Keratinocyte (primary cell): ENCODE measurements around the gene RBM4B. TPM values are rescaled to one million over a fixed set of nuclear protein-coding genes. Genes with fewer than 3 reads are reported as not detected.

Experiments used
- DNase-seq: peaks from one replicate; pipeline ENCODE4 v3.0.0-alpha.2; 2011; ENCODE audit warnings: low read depth, missing footprints, low spot score
- FAIRE-seq: peaks from 2 replicates; lab custom pipeline; 2011; peaks lifted over from hg19 to GRCh38; lab: Jason Lieb, UNC
- H2AFZ ChIP-seq: 2 replicates; pipeline ENCODE4 v1.6.0; 2012; ENCODE audit warnings: low read length, control low read depth, inconsistent platforms; ENCODE audit not compliant: control insufficient read depth
- H3K27ac ChIP-seq: 2 replicates; pipeline ENCODE4 v1.5.1; 2011; ENCODE audit warnings: low read length; ENCODE audit not compliant: control insufficient read depth, insufficient read depth
- H3K27me3 ChIP-seq: 3 replicates; pipeline ENCODE4 v1.6.0; 2011; ENCODE audit warnings: low read length; ENCODE audit not compliant: control insufficient read depth, insufficient read depth; ENCODE audit errors: extremely low read depth
- H3K36me3 ChIP-seq, 2 experiments: 2 replicates in 1 of 2; 3 replicates in 1 of 2; pipeline ENCODE4 v1.5.1; 2011; ENCODE audit warnings: low read length in 2 of 2, mild to moderate bottlenecking in 1 of 2; ENCODE audit not compliant: control insufficient read depth in 2 of 2, insufficient read depth in 2 of 2; ENCODE audit errors: extremely low read depth in 1 of 2
- H3K4me1 ChIP-seq: 3 replicates; pipeline ENCODE4 v1.5.1; 2011; ENCODE audit warnings: low read length; ENCODE audit not compliant: control insufficient read depth, insufficient read depth; ENCODE audit errors: extremely low read depth
- H3K4me2 ChIP-seq: 3 replicates; pipeline ENCODE4 v1.6.0; 2011; ENCODE audit warnings: low read depth, low read length; ENCODE audit not compliant: control insufficient read depth, insufficient read depth; ENCODE audit errors: extremely low read depth
- H3K4me3 ChIP-seq, 3 experiments: fragments of 200-600 bp in 1 of 3; sonication (generic) in 1 of 3; 2 replicates in 2 of 3; 3 replicates in 1 of 3; pipeline ENCODE4 v1.5.1; 2011 to 2016; ENCODE audit warnings: low read length in 3 of 3, mild to moderate bottlenecking in 3 of 3, control low read depth in 2 of 3, inconsistent platforms in 1 of 3, low read depth in 1 of 3, mixed read lengths in 1 of 3, mixed run types in 1 of 3, moderate library complexity in 1 of 3; ENCODE audit not compliant: control insufficient read depth in 2 of 3, insufficient read depth in 2 of 3; ENCODE audit errors: extremely low read depth in 1 of 3
- H3K79me2 ChIP-seq: 2 replicates; pipeline ENCODE4 v1.6.0; 2012; ENCODE audit warnings: low read length; ENCODE audit not compliant: control insufficient read depth, insufficient read depth
- H3K9ac ChIP-seq: 3 replicates; pipeline ENCODE4 v1.6.0; 2011; ENCODE audit warnings: low read length; ENCODE audit not compliant: control insufficient read depth, insufficient read depth; ENCODE audit errors: extremely low read depth
- H3K9me1 ChIP-seq: 3 replicates; pipeline ENCODE4 v1.6.0; 2011; ENCODE audit warnings: low read length; ENCODE audit not compliant: control insufficient read depth, insufficient read depth; ENCODE audit errors: extremely low read depth
- H3K9me3 ChIP-seq: 2 replicates; pipeline ENCODE4 v1.5.1; 2012; ENCODE audit warnings: low read depth, low read length; ENCODE audit not compliant: control insufficient read depth
- H4K20me1 ChIP-seq: 3 replicates; pipeline ENCODE4 v1.6.0; 2011; ENCODE audit warnings: low read length; ENCODE audit not compliant: control insufficient read depth, insufficient read depth; ENCODE audit errors: extremely low read depth
- EZH2 ChIP-seq: IDR thresholded peaks from one replicate; pipeline ENCODE4 v1.6.1; 2012; ENCODE audit warnings: inconsistent platforms, mild to moderate bottlenecking, low read length, moderate library complexity
- dilution Hi-C: fragments of 300-500 bp; cut with MboI; formaldehyde crosslinking; loops from one replicate; pipeline ENCODE4 v1.7.0; 2020; ENCODE audit warnings: low sequenced_read_pairs; ENCODE audit not compliant: extremely low pct_ligation_motif_present
- polyA plus RNA-seq, 5 experiments: library from polyadenylated mRNA; depleted of rRNA in 3 of 5; stranded (reverse) in 3 of 5; stranded (forward) in 1 of 5; unstranded in 1 of 5; fragments of >200 nt; gene quantifications; 1 replicate in 1 of 5; 2 replicates in 3 of 5; 3 replicates in 1 of 5; pipeline versions ENCODE4 v1.2.1 to v1.2.3, GENCODE V29; 2011 to 2012; ENCODE audit warnings: missing spikeins in 2 of 5, low read depth in 1 of 5, low replicate concordance in 1 of 5
- TF ChIP-seq, protein P1 (sequence below), 3 experiments: IDR thresholded peaks in 1 of 3; conservative IDR thresholded peaks in 1 of 3; optimal IDR thresholded peaks in 1 of 3; 2 replicates in 2 of 3; 3 replicates in 1 of 3; pipeline versions ENCODE3 to v1.5.1; 2011; ENCODE audit warnings: low read length in 3 of 3, mild to moderate bottlenecking in 3 of 3, moderate library complexity in 2 of 3, control low read depth in 1 of 3, inconsistent platforms in 1 of 3; ENCODE audit not compliant: insufficient read depth in 2 of 3; ENCODE audit errors: extremely low read depth in 1 of 3

RBM4B gene
- polyA plus RNA-seq, 1 donor (not counting 4 experiments of a cell fraction or from before 2014, with no cell fraction given): 20.9 TPM

DNA sequence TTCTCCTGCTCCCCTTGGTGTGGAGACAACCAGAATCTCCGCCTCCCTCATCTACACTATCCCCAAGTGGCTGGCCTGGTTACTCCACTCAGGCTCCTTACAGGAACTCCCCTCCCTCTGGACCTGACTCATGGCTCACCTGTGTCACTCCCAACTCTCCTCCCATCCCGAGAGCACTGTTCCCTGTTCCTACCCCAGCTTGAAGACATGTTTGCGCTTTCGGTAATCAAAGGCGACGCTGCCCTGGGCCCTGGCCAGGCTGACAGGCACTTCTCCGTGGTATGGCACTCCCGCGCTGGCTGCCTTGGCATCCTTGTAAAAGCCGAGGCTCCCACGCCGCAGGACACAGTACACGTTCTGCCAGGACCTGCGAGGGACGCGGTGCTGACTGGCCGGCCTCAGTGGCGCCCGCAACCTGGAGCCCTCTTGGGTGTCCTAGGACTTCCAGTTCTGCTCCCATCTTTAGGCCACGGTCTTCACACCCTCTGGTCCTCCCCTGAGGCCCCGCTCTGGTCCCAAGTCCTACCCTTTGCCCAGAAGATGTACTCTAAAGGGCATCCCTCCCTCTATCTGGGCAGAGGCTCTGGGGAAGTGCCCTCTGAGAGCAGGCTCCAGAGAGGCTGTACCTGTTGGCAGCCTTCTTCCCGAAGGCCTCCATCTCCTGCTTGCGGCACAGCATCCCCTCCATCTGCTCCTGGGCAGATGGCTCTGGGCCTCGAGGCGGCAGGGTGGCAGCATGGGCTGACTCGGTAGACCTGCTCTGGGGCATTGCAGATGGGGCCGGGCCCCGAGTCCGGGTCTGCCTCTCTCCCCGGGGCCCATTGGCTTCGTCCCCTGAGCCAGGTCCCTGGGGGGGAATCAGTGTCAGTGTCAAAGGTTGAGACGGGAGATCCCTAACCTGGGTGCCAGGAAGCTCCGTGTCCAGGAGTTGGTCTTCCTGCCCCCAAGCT, 9.4 kb upstream of the RBM4B start:
- peak overlapping the region; percentile 83 for H3K9ac ChIP-seq
- no peaks in the 10 kb centered on the region for H3K27me3 ChIP-seq
- peak overlapping the region; percentile 92 for H3K27ac ChIP-seq
- peak overlapping the region in 2 of 3 experiments; percentile 45 to 63 for H3K4me3 ChIP-seq
- DNase-seq: peak; percentile 76
- FAIRE-seq: no peak
- no peaks in the 10 kb centered on the region for H3K9me3 ChIP-seq
- peaks cover 26% of the 10 kb centered on the region for H3K4me1 ChIP-seq
- H3K4me2 ChIP-seq: peak overlapping the region; percentile 90
- peak overlapping the region; percentile 86 for H2AFZ ChIP-seq
- no peaks in the 10 kb centered on the region for H3K9me1 ChIP-seq
- H3K36me3 ChIP-seq: peaks cover 14 to 15% of the 10 kb centered on the region in 2 experiments
- H3K79me2 ChIP-seq: no peaks in the 10 kb centered on the region
- dilution Hi-C loops: loop anchor here (25.0 kb wide), 1 partner anchor 100 kb away; no protein-coding TSS in a partner anchor
- no peak for TF ChIP-seq EZH2
- H4K20me1 ChIP-seq: no peaks in the 10 kb centered on the region

DNA sequence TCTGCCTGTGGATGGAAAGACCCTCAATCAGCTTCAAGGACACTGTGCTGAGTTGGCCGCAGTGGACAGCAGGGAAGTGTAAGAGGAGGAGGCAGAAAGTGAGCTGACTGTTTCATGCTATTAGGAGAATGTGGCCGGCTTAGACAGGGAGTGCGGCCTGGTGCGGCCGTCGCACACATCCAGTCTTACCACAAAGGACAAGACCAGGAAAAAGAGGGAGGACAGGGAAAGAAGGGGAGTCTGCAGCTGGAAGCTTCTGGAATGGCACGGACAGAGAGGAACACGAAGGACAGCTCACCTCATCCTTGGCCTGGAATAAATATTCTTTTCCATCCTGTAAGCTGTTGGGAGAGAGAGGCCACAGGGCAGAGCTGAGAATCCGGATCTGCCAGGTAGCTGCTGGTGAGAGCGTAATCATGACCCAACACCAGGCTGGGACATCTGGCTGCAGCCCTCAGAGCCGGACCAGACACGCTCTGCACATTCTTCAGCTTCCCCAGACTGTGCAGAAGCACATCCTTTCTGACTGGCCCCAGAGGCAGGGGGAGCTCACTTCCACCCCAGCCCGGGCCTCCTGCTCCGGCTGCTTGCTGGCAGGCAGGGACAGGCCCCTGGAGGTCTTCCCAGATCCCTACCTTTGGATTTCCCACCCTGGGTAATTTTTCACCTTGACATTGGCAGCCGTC, 8.6 kb upstream of the RBM4B start:
- Histone ChIP-seq H2AFZ (peak overlapping the region; percentile 86), H3K4me1 (peaks cover 26% of the 10 kb centered on the region), H3K27me3 (no peaks in the 10 kb centered on the region), H3K4me2 (peak overlapping the region; percentile 90), H3K27ac (peak overlapping the region; percentile 92), H3K9me3 (no peaks in the 10 kb centered on the region), H3K79me2 (no peaks in the 10 kb centered on the region), H3K4me3 (peak overlapping the region; percentile 36 to 63 (median 63)), H3K9me1 (no peaks in the 10 kb centered on the region), H4K20me1 (no peaks in the 10 kb centered on the region), H3K9ac (peak overlapping the region; percentile 83), H3K36me3 (peaks cover 10 to 15% of the 10 kb centered on the region in 2 experiments)
- FAIRE-seq (peak; percentile 98), DNase-seq (peak; percentile 79)
- TF ChIP-seq EZH2: no peak
- TF ChIP-seq, protein P1, sequence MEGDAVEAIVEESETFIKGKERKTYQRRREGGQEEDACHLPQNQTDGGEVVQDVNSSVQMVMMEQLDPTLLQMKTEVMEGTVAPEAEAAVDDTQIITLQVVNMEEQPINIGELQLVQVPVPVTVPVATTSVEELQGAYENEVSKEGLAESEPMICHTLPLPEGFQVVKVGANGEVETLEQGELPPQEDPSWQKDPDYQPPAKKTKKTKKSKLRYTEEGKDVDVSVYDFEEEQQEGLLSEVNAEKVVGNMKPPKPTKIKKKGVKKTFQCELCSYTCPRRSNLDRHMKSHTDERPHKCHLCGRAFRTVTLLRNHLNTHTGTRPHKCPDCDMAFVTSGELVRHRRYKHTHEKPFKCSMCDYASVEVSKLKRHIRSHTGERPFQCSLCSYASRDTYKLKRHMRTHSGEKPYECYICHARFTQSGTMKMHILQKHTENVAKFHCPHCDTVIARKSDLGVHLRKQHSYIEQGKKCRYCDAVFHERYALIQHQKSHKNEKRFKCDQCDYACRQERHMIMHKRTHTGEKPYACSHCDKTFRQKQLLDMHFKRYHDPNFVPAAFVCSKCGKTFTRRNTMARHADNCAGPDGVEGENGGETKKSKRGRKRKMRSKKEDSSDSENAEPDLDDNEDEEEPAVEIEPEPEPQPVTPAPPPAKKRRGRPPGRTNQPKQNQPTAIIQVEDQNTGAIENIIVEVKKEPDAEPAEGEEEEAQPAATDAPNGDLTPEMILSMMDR (optimal IDR thresholded peaks at IDR 0.05 in 1 of 3, IDR thresholded peaks at IDR 0.05 in 1 of 3, conservative IDR thresholded peaks at IDR 0.05 in 1 of 3; ENCODE audit: extremely low read depth in 1 of 3, insufficient read depth in 2 of 3, low read length in 3 of 3): peak in 1 of 3 experiments; percentile 24
- dilution Hi-C loops: loop anchor here (25.0 kb wide), 1 partner anchor 101 kb away; no protein-coding TSS in a partner anchor
